Spleen (tissue), 7 donors: ENCODE measurements around the gene FBXL13.

Experiments
- CTCF ChIP-seq, 11 experiments: fragments of 200-600 bp in 7 of 11; fragments of 450-650 bp in 4 of 11; sonication (generic) in 4 of 11; IDR thresholded peaks in 8 of 11; conservative IDR thresholded peaks in 3 of 11; 1 replicate in 7 of 11; 2 replicates in 4 of 11; pipeline versions ENCODE4 v1.4.0 to v1.8.0; 2016 to 2021; ENCODE audit warnings: antibody characterized with exemption in 11 of 11, inconsistent platforms in 4 of 11, mild to moderate bottlenecking in 1 of 11
- POLR2A ChIP-seq, 3 donors: fragments of 450-650 bp; IDR thresholded peaks; one replicate each; pipeline ENCODE4 v1.5.1; 2017; ENCODE audit warnings: antibody characterized with exemption in 3 of 3, mild to moderate bottlenecking in 1 of 3
- POLR2AphosphoS5 ChIP-seq, 3 donors: sonication (generic); formaldehyde crosslinking; IDR thresholded peaks; one replicate each; pipeline ENCODE4 v1.5.1; 2017; ENCODE audit warnings: antibody characterized with exemption in 3 of 3
- donor health status: DM: no; HTN: no; CAD: no; lungs with moderate emphysema.
- donor health status: DM: no; HTN: no; CAD: no.
- donor health status: DM: no; HTN: no; CAD: no.

DNA sequence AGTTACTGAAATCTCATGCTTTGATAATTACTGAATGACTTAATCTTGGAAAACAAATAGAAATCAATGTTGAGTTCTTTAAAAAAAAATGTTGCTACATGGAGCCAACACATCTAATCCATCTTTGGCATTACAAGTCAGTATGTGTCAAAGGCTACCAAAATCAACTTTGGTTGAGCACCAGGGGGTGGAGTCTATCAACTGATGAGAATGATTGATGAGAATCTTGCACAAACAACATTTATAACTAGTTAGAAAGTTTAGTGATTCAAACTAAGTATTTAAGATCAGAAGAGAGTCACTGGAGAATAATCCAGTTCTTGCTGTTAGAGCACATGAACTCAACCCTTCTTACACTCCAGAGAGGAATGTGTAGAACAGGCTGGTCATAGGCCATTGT, 232.3 kb downstream of the FBXL13 start:
- no peak for TF ChIP-seq CTCF (IDR thresholded peaks at IDR 0.05 in 8 of 11, conservative IDR thresholded peaks at IDR 0.05 in 3 of 11)
- no peak for TF ChIP-seq POLR2A (IDR thresholded peaks at IDR 0.05)
- TF ChIP-seq POLR2AphosphoS5 (IDR thresholded peaks at IDR 0.05): no peak
